Liver (tissue), 9 donors: Measurements from ENCODE around the gene SLC9C2. TPM values are rescaled to one million over a fixed set of nuclear protein-coding genes. Genes with fewer than 3 reads are reported as not detected.
A peak's percentile ranks its signal among the peaks of the same experiment; 100 is the strongest.

Experiments
- DNase-seq: peaks from one replicate; pipeline ENCODE4 v3.0.0-alpha.2; 2017; ENCODE audit warnings: low spot score
- H3K27ac ChIP-seq, 2 donors: one replicate each; pipeline ENCODE4 v1.7.0; 2013; ENCODE audit warnings: inconsistent platforms in 2 of 2, low read length in 2 of 2, control low read depth in 1 of 2, low read depth in 1 of 2, mild to moderate bottlenecking in 1 of 2
- H3K27me3 ChIP-seq, 4 donors: one replicate each; pipeline versions ENCODE4 v1.6.1 to v1.7.0; 2013; ENCODE audit warnings: low read length in 3 of 4, inconsistent platforms in 1 of 4, mild to moderate bottlenecking in 1 of 4, moderate library complexity in 1 of 4; ENCODE audit not compliant: control insufficient read depth in 4 of 4, insufficient read depth in 4 of 4
- H3K36me3 ChIP-seq, 4 donors: one replicate each; pipeline versions ENCODE4 v1.6.1 to v1.7.0; 2013; ENCODE audit warnings: low read length in 3 of 4, mild to moderate bottlenecking in 3 of 4, low read depth in 1 of 4, moderate library complexity in 1 of 4; ENCODE audit not compliant: control insufficient read depth in 4 of 4, insufficient read depth in 3 of 4
- H3K4me1 ChIP-seq, 4 donors: one replicate each; pipeline versions ENCODE4 v1.6.1 to v1.7.0; 2013; ENCODE audit warnings: low read length in 3 of 4, mild to moderate bottlenecking in 3 of 4, moderate library complexity in 1 of 4; ENCODE audit not compliant: control insufficient read depth in 4 of 4, insufficient read depth in 4 of 4
- H3K4me3 ChIP-seq, 3 donors: one replicate each; pipeline versions ENCODE4 v1.6.1 to v1.7.0; 2013; ENCODE audit warnings: low read length in 3 of 3, control low read depth in 1 of 3, low read depth in 1 of 3, mild to moderate bottlenecking in 1 of 3
- H3K9ac ChIP-seq, 2 donors: one replicate each; pipeline ENCODE4 v1.7.0; 2013; ENCODE audit warnings: low read length in 2 of 2, mild to moderate bottlenecking in 2 of 2, moderate library complexity in 2 of 2, control low read depth in 1 of 2, low read depth in 1 of 2
- H3K9me3 ChIP-seq, 4 donors: one replicate each; pipeline versions ENCODE4 v1.6.1 to v1.7.0; 2013; ENCODE audit warnings: low read length in 3 of 4; ENCODE audit not compliant: control insufficient read depth in 4 of 4
- ATF3 ChIP-seq: IDR thresholded peaks from 2 replicates; pipeline ENCODE4 v1.6.1; 2016; ENCODE audit warnings: antibody characterized with exemption
- CTCF ChIP-seq: fragments of 150-350 bp; IDR thresholded peaks from 2 replicates; pipeline ENCODE4 v1.5.1; 2017; ENCODE audit warnings: improper control_type of control experiment, low read depth, low read length; ENCODE audit not compliant: missing input control
- EGR1 ChIP-seq, 2 donors: IDR thresholded peaks; 2 replicates each; pipeline ENCODE4 v1.6.1; 2016 to 2018; ENCODE audit warnings: antibody characterized with exemption in 2 of 2, low read depth in 2 of 2
- FOXA1 ChIP-seq: IDR thresholded peaks from 2 replicates; pipeline ENCODE4 v1.6.1; 2016; ENCODE audit warnings: antibody characterized with exemption
- FOXA2 ChIP-seq: IDR thresholded peaks from 2 replicates; pipeline ENCODE4 v1.6.1; 2016; ENCODE audit warnings: antibody characterized with exemption
- GABPA ChIP-seq, 2 donors: IDR thresholded peaks in 1 of 2; conservative IDR thresholded peaks in 1 of 2; 2 replicates each; pipeline ENCODE4 v1.6.1; 2016; ENCODE audit warnings: antibody characterized with exemption in 2 of 2, mild to moderate bottlenecking in 1 of 2, moderate library complexity in 1 of 2
- HNF4A ChIP-seq, 2 donors: conservative IDR thresholded peaks; 2 replicates each; pipeline ENCODE4 v1.6.1; 2016; ENCODE audit warnings: antibody characterized with exemption in 2 of 2, mild to moderate bottlenecking in 2 of 2
- HNF4G ChIP-seq: IDR thresholded peaks from 2 replicates; pipeline ENCODE4 v1.6.1; 2016; ENCODE audit warnings: antibody characterized with exemption
- JUND ChIP-seq, 2 donors: IDR thresholded peaks; 2 replicates each; pipeline ENCODE4 v1.6.1; 2016; ENCODE audit warnings: antibody characterized with exemption in 2 of 2
- MAX ChIP-seq: IDR thresholded peaks from 2 replicates; pipeline ENCODE4 v1.6.1; 2016; ENCODE audit warnings: antibody characterized with exemption
- NR2F2 ChIP-seq: IDR thresholded peaks from 2 replicates; pipeline ENCODE4 v1.6.1; 2016; ENCODE audit warnings: antibody characterized with exemption
- RAD21 ChIP-seq, 2 donors: IDR thresholded peaks; 2 replicates each; pipeline ENCODE4 v1.6.1; 2016; ENCODE audit warnings: antibody characterized with exemption in 2 of 2, mild to moderate bottlenecking in 2 of 2
- REST ChIP-seq: IDR thresholded peaks from 2 replicates; pipeline ENCODE4 v1.6.1; 2016; ENCODE audit warnings: antibody characterized with exemption, mild to moderate bottlenecking
- RXRA ChIP-seq, 2 donors: IDR thresholded peaks; 2 replicates each; pipeline ENCODE4 v1.6.1; 2017 to 2018; ENCODE audit warnings: antibody characterized with exemption in 2 of 2, mild to moderate bottlenecking in 1 of 2
- SP1 ChIP-seq: IDR thresholded peaks from 2 replicates; pipeline ENCODE4 v1.6.1; 2018; ENCODE audit warnings: antibody characterized with exemption, mild to moderate bottlenecking
- TAF1 ChIP-seq: conservative IDR thresholded peaks from 2 replicates; pipeline ENCODE4 v1.6.1; 2016; ENCODE audit warnings: antibody characterized with exemption, mild to moderate bottlenecking
- YY1 ChIP-seq: IDR thresholded peaks from 2 replicates; pipeline ENCODE4 v1.6.1; 2016; ENCODE audit warnings: antibody characterized with exemption, mild to moderate bottlenecking
- ZBTB33 ChIP-seq: IDR thresholded peaks from 2 replicates; pipeline ENCODE4 v1.6.1; 2016; ENCODE audit warnings: antibody characterized with exemption
- WGBS: extraction: QIAGEN DNeasy Blood & Tissue Kit; methylation state at CpG from one replicate; pipeline ENCODE4 v1.1.7; 2013; 5-methylcytosine and 5-hydroxymethylcytosine counted together
- polyA plus RNA-seq, 2 donors: library from polyadenylated mRNA; stranded (reverse) in 1 of 2; unstranded in 1 of 2; fragments of 200-250 nt in 1 of 2; fragments of >200 nt in 1 of 2; fragmentation: Nextera tagmentation in 1 of 2; extraction: Ambion mirVana in 1 of 2; gene quantifications; one replicate each; pipeline versions ENCODE4 v1.2.1 to v1.2.3, GENCODE V29; 2013 to 2015
- total RNA-seq, 2 donors: library from RNA; depleted of rRNA; stranded (reverse); fragments of >200 nt; gene quantifications; one replicate each; pipeline ENCODE4 v1.2.3, GENCODE V29; 2014
- donor health status: healthy.
- donor health status: healthy.
- donor health status: healthy.
- donor health status: healthy.
- donor health status: healthy.

Gene SLC9C2
- total and polyA plus RNA-seq, 4 donors: not detected

GRCh38 chr1:173502104-173502503 is 100.8 kb downstream of the SLC9C2 start:
- DNase-seq: no peak
- Histone ChIP-seq H3K27ac (peak overlapping the region; percentile 55 to 74), H3K27me3 (no peaks in the 10 kb centered on the region), H3K9me3 (no peaks in the 10 kb centered on the region), H3K4me1 (peaks cover 0 to 21% (median 16%) of the 10 kb centered on the region in 4 donors), H3K9ac (no peak overlapping the region), H3K4me3 (no peak overlapping the region), H3K36me3 (peaks cover 0 to 2% (median 0%) of the 10 kb centered on the region in 4 donors)
- TF ChIP-seq SP1 (peak; percentile 67), EGR1 (IDR thresholded peaks at IDR 0.05; ENCODE audit: low read depth in 2 of 2) (peak in 1 of 2 donors; percentile 13), FOXA1 (no peak), RAD21 (IDR thresholded peaks at IDR 0.05) (peak in 1 of 2 donors; percentile 31), JUND (IDR thresholded peaks at IDR 0.05) (peak in 1 of 2 donors; percentile 44), MAX (peak; percentile 48), TAF1 (no peak), GABPA (IDR thresholded peaks at IDR 0.05 in 1 of 2, conservative IDR thresholded peaks at IDR 0.05 in 1 of 2) (no peak), ATF3 (no peak), FOXA2 (peak; percentile 42), HNF4A (conservative IDR thresholded peaks at IDR 0.05) (peak; percentile 62 to 80), REST (peak; percentile 70), ZBTB33 (no peak), YY1 (peak; percentile 71), NR2F2 (no peak), CTCF (no peak), RXRA (IDR thresholded peaks at IDR 0.05) (peak; percentile 52 to 81), HNF4G (peak; percentile 40)
- 35% methylated on average over 1 of the region's 1 CpG for WGBS
